ENCODE data around the gene LINGO4. TPM values are rescaled to one million over a fixed set of nuclear protein-coding genes. Genes with fewer than 3 reads are reported as not detected.
A peak's percentile ranks its signal among the peaks of the same experiment; 100 is the strongest.

LINGO4 gene
- total and polyA plus RNA-seq, 11 donors, result 0.11 to 1.0 (median 0.56) TPM

DNA sequence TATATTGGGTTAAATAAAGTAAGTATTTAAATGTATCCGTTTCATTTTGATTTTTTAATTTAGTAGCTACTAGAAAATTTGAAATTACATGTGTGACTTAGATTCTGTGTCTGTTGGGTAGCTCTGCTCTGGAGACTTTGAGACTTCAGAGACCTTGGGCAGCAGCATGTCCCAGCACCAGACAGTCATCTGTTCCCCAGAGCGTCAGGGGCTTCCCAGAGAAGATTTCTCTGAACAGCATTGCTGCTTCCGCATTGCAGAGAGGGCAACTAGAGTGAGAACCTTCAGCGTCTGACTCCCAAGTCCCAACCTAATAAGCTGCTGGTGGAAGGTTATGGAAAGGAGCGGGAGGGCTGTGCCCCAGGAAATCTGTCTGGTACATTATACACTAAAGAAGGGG, 6.6 kb downstream of the LINGO4 start:
- intact Hi-C loops (cut with DNase I), result no loop called here
- 86 to 92% (median 90%) methylated on average over 5 of the region's 5 CpGs for WGBS, 4 donors
- H3K4me1 ChIP-seq, result no peaks in the 10 kb centered on the region
- H3K27me3 ChIP-seq, result peaks cover 0 to 10% (median 0%) of the 10 kb centered on the region in 9 donors
- no peak overlapping the region for H3K27ac ChIP-seq
- no peak for ATAC-seq
- TF ChIP-seq POLR2A (IDR thresholded peaks at IDR 0.05), result no peak
- TF ChIP-seq, protein P1, sequence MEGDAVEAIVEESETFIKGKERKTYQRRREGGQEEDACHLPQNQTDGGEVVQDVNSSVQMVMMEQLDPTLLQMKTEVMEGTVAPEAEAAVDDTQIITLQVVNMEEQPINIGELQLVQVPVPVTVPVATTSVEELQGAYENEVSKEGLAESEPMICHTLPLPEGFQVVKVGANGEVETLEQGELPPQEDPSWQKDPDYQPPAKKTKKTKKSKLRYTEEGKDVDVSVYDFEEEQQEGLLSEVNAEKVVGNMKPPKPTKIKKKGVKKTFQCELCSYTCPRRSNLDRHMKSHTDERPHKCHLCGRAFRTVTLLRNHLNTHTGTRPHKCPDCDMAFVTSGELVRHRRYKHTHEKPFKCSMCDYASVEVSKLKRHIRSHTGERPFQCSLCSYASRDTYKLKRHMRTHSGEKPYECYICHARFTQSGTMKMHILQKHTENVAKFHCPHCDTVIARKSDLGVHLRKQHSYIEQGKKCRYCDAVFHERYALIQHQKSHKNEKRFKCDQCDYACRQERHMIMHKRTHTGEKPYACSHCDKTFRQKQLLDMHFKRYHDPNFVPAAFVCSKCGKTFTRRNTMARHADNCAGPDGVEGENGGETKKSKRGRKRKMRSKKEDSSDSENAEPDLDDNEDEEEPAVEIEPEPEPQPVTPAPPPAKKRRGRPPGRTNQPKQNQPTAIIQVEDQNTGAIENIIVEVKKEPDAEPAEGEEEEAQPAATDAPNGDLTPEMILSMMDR (IDR thresholded peaks at IDR 0.05), result no peak
- no peak for DNase-seq
- H3K9me3 ChIP-seq, result no peaks in the 10 kb centered on the region
- H3K4me3 ChIP-seq, result no peak overlapping the region
- H3K36me3 ChIP-seq, result no peaks in the 10 kb centered on the region

DNA sequence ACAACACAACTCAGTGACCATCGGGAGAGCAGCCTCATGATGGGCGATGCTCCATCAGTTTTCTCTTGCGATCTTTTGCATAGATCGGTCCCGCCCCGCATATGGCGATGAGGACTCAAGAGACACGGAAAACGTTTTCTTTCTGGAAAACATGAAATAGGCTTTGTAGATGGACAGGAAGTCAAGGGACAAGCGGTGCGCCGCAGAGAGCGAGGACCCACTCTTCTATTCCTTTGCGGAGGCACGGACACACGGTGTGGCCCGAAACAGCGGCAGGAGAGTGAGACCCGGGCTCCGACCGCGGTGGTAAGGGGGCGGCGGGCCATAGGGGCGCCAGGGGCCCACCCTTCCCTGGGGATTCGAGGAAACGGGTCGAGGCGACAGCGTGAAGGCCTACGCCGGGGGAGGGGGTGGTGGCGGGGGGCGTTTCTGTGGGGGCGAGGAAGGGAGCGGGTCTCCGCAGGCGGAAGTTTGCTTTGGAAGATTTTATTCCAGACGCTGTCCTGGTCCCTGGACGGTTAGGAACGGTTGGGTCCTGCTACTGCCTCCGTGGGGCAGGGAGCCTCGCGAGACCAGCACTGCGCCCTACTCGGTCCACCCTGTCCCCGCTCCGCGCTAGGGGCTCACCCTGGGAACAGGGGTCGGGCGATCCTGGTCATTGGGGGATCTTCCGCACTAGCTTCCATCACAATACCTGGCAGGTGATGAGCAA, 14.1 kb downstream of the LINGO4 start:
- 1% methylated on average over 45 to 52 of the region's 52 CpGs for WGBS, 4 donors
- intact Hi-C loops (cut with DNase I), result no loop called here
- Histone ChIP-seq H3K9me3 (no peaks in the 10 kb centered on the region), H3K27me3 (no peaks in the 10 kb centered on the region), H3K4me1 (peaks cover 0 to 17% (median 14%) of the 10 kb centered on the region in 12 donors), H3K4me3 (peak overlapping the region; percentile 58 to 87 (median 76)), H3K27ac (peak overlapping the region in 10 of 12 donors; percentile 2 to 70 (median 49)), H3K36me3 (no peaks in the 10 kb centered on the region)
- DNase-seq, result no peak
- ATAC-seq, result peak in 1 of 4 donors; percentile 24
- TF ChIP-seq, protein P1 (IDR thresholded peaks at IDR 0.05), result no peak
- no peak for TF ChIP-seq POLR2A (IDR thresholded peaks at IDR 0.05)

DNA sequence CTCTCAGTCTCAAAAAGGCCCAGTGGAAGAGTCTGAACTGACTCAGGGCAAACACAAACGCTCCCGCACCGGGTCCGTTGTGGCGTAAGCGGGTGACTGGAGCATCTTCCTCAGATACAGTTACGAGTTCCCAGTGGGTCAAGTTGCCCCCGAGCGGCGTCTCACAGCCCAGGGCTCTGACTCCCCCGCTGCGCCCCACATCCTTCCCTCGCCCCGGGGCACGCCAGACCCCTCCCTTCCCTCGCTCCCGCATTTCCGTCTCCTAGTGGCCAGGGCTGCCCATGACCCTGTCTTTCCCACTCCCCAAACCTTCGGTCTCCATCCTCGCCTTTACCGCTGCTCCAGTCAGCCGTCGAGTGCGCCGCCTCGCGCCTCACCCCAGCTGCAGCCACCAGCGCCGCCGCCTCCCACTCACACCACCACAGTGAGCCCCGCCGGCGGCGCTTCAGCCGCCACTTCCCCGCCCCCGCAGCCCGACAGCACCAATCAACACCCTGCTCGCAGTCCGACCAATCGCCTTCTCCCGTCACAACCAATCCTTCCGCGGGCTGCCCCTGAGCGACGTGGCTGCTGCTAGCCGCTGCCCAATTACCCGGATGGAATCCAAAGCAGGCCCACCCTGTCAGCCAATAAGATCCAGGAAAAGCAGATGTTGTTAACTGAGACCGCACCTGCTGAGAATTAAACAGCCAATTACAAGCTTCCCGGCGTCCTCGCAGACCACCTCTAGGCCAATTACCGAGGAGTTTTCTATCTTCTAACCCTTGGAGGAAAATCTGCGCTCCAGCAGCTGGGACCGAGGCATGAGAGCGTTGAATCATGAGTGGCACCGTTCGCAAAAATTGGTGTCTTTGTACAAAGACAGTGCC, 14.9 kb downstream of the LINGO4 start, which contains the start of gene TDRKH:
TSS of gene TDRKH (minus strand) at position 430 of the 869 bp plus-strand sequence. CDS start 7,478 bp downstream, outside the sequence.
- Histone ChIP-seq H3K27ac (peak within 1 kb of the TSS in 10 of 12 donors; percentile 15 to 70 (median 53)), H3K4me3 (peak within 1 kb of the TSS; percentile 58 to 87 (median 78)), H3K36me3 (no peaks in the 10 kb centered on the region), H3K27me3 (no peaks in the 10 kb centered on the region), H3K9me3 (no peaks in the 10 kb centered on the region), H3K4me1 (peaks cover 0 to 17% (median 14%) of the 10 kb centered on the region in 12 donors)
- WGBS, 4 donors, result 0 to 1% (median 1%) methylated on average over 48 to 58 of the region's 58 CpGs
- DNase-seq, result peak; percentile 98 to 99 (median 99)
- peak; percentile 99 to 100 (median 100) for ATAC-seq
- TF ChIP-seq, protein P1 (IDR thresholded peaks at IDR 0.05), result peak in 7 of 12 donors; percentile 9 to 48 (median 23)
- peak in 1 of 2 donors; percentile 78 for TF ChIP-seq POLR2A (IDR thresholded peaks at IDR 0.05)
- intact Hi-C loops (cut with DNase I), result no loop called here

DNA sequence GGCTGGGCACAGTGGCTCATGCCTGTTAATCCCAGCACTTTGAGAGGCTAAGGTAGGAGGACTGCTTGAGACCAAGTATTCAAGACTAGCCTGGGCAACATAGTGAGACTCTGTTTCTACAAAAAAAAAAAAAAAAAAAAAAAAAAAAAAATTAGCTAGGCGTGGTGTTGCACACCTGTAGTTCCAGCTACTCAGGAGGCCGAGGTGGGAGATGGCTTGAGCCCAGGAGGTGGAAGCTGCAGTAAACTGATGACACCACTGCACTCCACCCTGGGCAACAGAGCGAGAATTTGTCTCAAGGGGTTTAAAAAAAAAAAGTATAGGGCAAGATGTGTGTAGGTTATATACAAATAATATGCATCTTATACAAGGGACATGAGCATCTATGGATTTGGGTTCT, 17.5 kb downstream of the LINGO4 start:
- H3K27ac ChIP-seq, result no peak overlapping the region
- 91 to 95% (median 93%) methylated on average over 3 of the region's 3 CpGs for WGBS, 4 donors
- H3K36me3 ChIP-seq, result no peaks in the 10 kb centered on the region
- DNase-seq (no peak), ATAC-seq (no peak)
- H3K27me3 ChIP-seq, result no peaks in the 10 kb centered on the region
- H3K4me3 ChIP-seq, result no peak overlapping the region
- TF ChIP-seq, protein P1 (IDR thresholded peaks at IDR 0.05), result no peak
- no peaks in the 10 kb centered on the region for H3K9me3 ChIP-seq
- peaks cover 0 to 35% (median 14%) of the 10 kb centered on the region in 12 donors for H3K4me1 ChIP-seq
- intact Hi-C loops (cut with DNase I), result no loop called here
